GM12878 (cell line): ENCODE results near the gene THRAP3. TPM values are rescaled to one million over a fixed set of nuclear protein-coding genes. Genes with fewer than 3 reads are reported as not detected.

ENCODE experiments used
- ATAC-seq: fragments of 200-7000 bp; cut with Tn5 transposase; 3 replicates; pipeline ENCODE4 v1.9.1; 2020; ENCODE audit warnings: mild to moderate bottlenecking, moderate library complexity
- BruUV-seq: library from RNA; stranded (reverse); fragments of 400-500 nt; replicated peaks from 2 replicates; lab custom pipeline; 2021; lab: Mats Ljungman, UMichigan
- CTCF ChIA-PET: fragments of 300-600 bp; sonication (Branson Sonifier 250); formaldehyde crosslinking; extraction: SDS; loops from one replicate; lab custom pipeline; 2021; ENCODE audit warnings: inconsistent platforms; lab: Yijun Ruan, JAX
- POLR2A ChIA-PET: fragments of 350-600 bp; formaldehyde crosslinking; extraction: SDS; loops from one replicate; lab custom pipeline; 2021; ENCODE audit warnings: inconsistent platforms; lab: Charles Lee
- RAD21 ChIA-PET: fragments of 300-600 bp; sonication (Branson Sonifier 250); formaldehyde crosslinking; loops from one replicate; lab custom pipeline; 2023; ENCODE audit warnings: antibody characterized with exemption; ENCODE audit not compliant: unreplicated experiment; lab: Charles Lee
- SMC1A ChIA-PET: fragments of 300-600 bp; sonication (Branson Sonifier 250); formaldehyde crosslinking; loops from one replicate; lab custom pipeline; 2023; ENCODE audit not compliant: unreplicated experiment, uncharacterized antibody; lab: Charles Lee
- DNase-seq: peaks from one replicate; pipeline ENCODE4 v3.0.0-alpha.2; 2011; ENCODE audit warnings: low read depth, low spot score
- FAIRE-seq: peaks from 3 replicates; lab custom pipeline; 2011; peaks lifted over from hg19 to GRCh38; lab: Jason Lieb, UNC
- H2AFZ ChIP-seq: 2 replicates; pipeline ENCODE4 v1.6.0; 2011; ENCODE audit warnings: low read depth, low read length, control low read depth; ENCODE audit not compliant: control insufficient read depth
- H3K27ac ChIP-seq: 2 replicates; pipeline ENCODE4 v1.5.1; 2011; ENCODE audit warnings: control low read depth; ENCODE audit not compliant: control insufficient read depth, insufficient read depth
- H3K27me3 ChIP-seq, 2 experiments: replicated peaks in 1 of 2; 2 replicates each; pipeline versions ENCODE4 v1.6.0 to v1.6.1; 2011; ENCODE audit warnings: low read length in 1 of 2; ENCODE audit not compliant: control insufficient read depth in 2 of 2, insufficient read depth in 2 of 2
- H3K36me3 ChIP-seq, 2 experiments: 2 replicates each; pipeline ENCODE4 v1.5.1; 2011; ENCODE audit warnings: low read length in 1 of 2; ENCODE audit not compliant: control insufficient read depth in 2 of 2, insufficient read depth in 2 of 2
- H3K4me1 ChIP-seq: 2 replicates; pipeline ENCODE4 v1.6.1; 2011; ENCODE audit warnings: mild to moderate bottlenecking, low read length, moderate library complexity, mixed read lengths; ENCODE audit not compliant: control insufficient read depth, insufficient read depth
- H3K4me2 ChIP-seq: 2 replicates; pipeline ENCODE4 v1.6.0; 2011; ENCODE audit warnings: control low read depth; ENCODE audit not compliant: control insufficient read depth, insufficient read depth
- H3K4me3 ChIP-seq: fragments of 200-600 bp; sonication (generic); 2 replicates; pipeline ENCODE4 v1.5.1; 2016
- H3K79me2 ChIP-seq: 2 replicates; pipeline ENCODE4 v1.6.0; 2011; ENCODE audit warnings: low read length; ENCODE audit not compliant: control insufficient read depth, insufficient read depth
- H3K9ac ChIP-seq: 2 replicates; pipeline ENCODE4 v1.8.0; 2011; ENCODE audit warnings: low read length, control low read depth, mixed read lengths; ENCODE audit not compliant: control insufficient read depth, insufficient read depth
- H3K9me3 ChIP-seq: replicated peaks from 3 replicates; pipeline ENCODE4 v1.5.1; 2011; ENCODE audit warnings: mild to moderate bottlenecking, low read length; ENCODE audit not compliant: control insufficient read depth, insufficient read depth
- H4K20me1 ChIP-seq: 2 replicates; pipeline ENCODE4 v1.6.0; 2011; ENCODE audit not compliant: control insufficient read depth, insufficient read depth
- BCL11A ChIP-seq: IDR thresholded peaks from 2 replicates; pipeline ENCODE4 v1.6.1; 2011; ENCODE audit warnings: low read depth, low read length
- BHLHE40 ChIP-seq, 2 experiments: fragments of 450-650 bp in 1 of 2; IDR thresholded peaks; 2 replicates each; pipeline ENCODE4 v1.6.1; 2011 to 2017; ENCODE audit warnings: low read depth in 2 of 2, borderline replicate concordance in 1 of 2, improper control_type of control experiment in 1 of 2, low read length in 1 of 2, mild to moderate bottlenecking in 1 of 2
- CBX3 ChIP-seq: fragments of 200-600 bp; sonication (generic); IDR thresholded peaks from 2 replicates; pipeline ENCODE4 v1.6.1; 2016; ENCODE audit warnings: low read depth, borderline replicate concordance
- CBX5 ChIP-seq: sonication (generic); IDR thresholded peaks from 2 replicates; pipeline ENCODE4 v1.6.1; 2016; ENCODE audit warnings: low read depth, moderate library complexity, mild to moderate bottlenecking, inconsistent platforms
- CHD4 ChIP-seq: fragments of 200-600 bp; sonication (generic); IDR thresholded peaks from 2 replicates; pipeline ENCODE4 v1.6.1; 2016; ENCODE audit warnings: mild to moderate bottlenecking
- EGR1 ChIP-seq, 2 experiments: IDR thresholded peaks; 1 replicate in 1 of 2; 2 replicates in 1 of 2; pipeline ENCODE4 v1.6.1; 2011 to 2012; ENCODE audit warnings: low read depth in 2 of 2, low read length in 2 of 2, borderline replicate concordance in 1 of 2, mild to moderate bottlenecking in 1 of 2, moderate library complexity in 1 of 2
- FOS ChIP-seq: IDR thresholded peaks from 3 replicates; pipeline ENCODE4 v1.6.1; 2011; ENCODE audit warnings: borderline replicate concordance; ENCODE audit not compliant: insufficient read length; ENCODE audit errors: extremely low read depth
- GABPA ChIP-seq: IDR thresholded peaks from 2 replicates; pipeline ENCODE4 v1.6.1; 2014; ENCODE audit warnings: antibody characterized with exemption, low read depth, mild to moderate bottlenecking, inconsistent platforms
- HDAC6 ChIP-seq: fragments of 200-600 bp; sonication (generic); IDR thresholded peaks from one replicate; pipeline ENCODE4 v1.8.0; 2017; ENCODE audit warnings: antibody characterized with exemption; ENCODE audit not compliant: unreplicated experiment
- IKZF1 ChIP-seq: fragments of 450-650 bp; conservative IDR thresholded peaks from 2 replicates; pipeline ENCODE4 v1.6.1; 2017; ENCODE audit warnings: antibody characterized with exemption, mild to moderate bottlenecking
- LARP7 ChIP-seq: fragments of 450-650 bp; IDR thresholded peaks from 2 replicates; pipeline ENCODE4 v1.6.1; 2017; ENCODE audit warnings: mild to moderate bottlenecking
- MYC ChIP-seq: IDR thresholded peaks from 2 replicates; pipeline ENCODE4 v1.6.1; 2011; ENCODE audit warnings: mild to moderate bottlenecking, low read length, moderate library complexity, inconsistent platforms; ENCODE audit not compliant: insufficient read depth, insufficient replicate concordance, insufficient read length, severe bottlenecking
- NFYA ChIP-seq: IDR thresholded peaks from 2 replicates; pipeline ENCODE4 v1.6.1; 2011; ENCODE audit warnings: low read depth, mild to moderate bottlenecking, low read length, improper control_type of control experiment, borderline replicate concordance
- TCF3 ChIP-seq: IDR thresholded peaks from 2 replicates; pipeline ENCODE4 v1.6.1; 2012; ENCODE audit warnings: low read depth, mild to moderate bottlenecking, low read length, borderline replicate concordance; ENCODE audit not compliant: insufficient read depth
- WGBS: methylation state at CpG from one replicate; pipeline ENCODE4 v1.1.6; 2016; ENCODE audit warnings: low lambda C conversion rate; ENCODE audit not compliant: insufficient replicate concordance, insufficient coverage; ENCODE audit errors: missing lambda C conversion rate; 5-methylcytosine and 5-hydroxymethylcytosine counted together
- in situ Hi-C: fragments of 300-500 bp; cut with MboI; formaldehyde crosslinking; loops from 9 replicates; pipeline ENCODE4 v1.14.3; 2018; ENCODE audit warnings: mixed read lengths
- intact Hi-C: fragments of 100-400 bp; cut with micrococcal nuclease; formaldehyde crosslinking; loops from one replicate; pipeline ENCODE4 v1.14.2; 2022; ENCODE audit not compliant: unreplicated experiment
- polyA plus RNA-seq, 11 experiments: library from polyadenylated mRNA; depleted of rRNA in 4 of 11; unstranded in 6 of 11; stranded (reverse) in 5 of 11; fragments of >200 nt; fragmentation: Nextera tagmentation in 4 of 11; fragmentation: Illumina TruSeq in 1 of 11; extraction: Ambion mirVana in 4 of 11; extraction: Trizol in 1 of 11; gene quantifications; 1 replicate in 1 of 11; 2 replicates in 10 of 11; pipeline versions ENCODE4 v1.2.1 to v1.2.3, GENCODE V29; 2011 to 2016; ENCODE audit warnings: inconsistent platforms in 2 of 11, missing spikeins in 2 of 11, low read depth in 1 of 11
- total RNA-seq, 4 experiments: library from RNA; depleted of rRNA in 3 of 4; stranded (reverse); fragments of >200 nt in 3 of 4; fragmentation: Illumina TruSeq in 1 of 4; extraction: Trizol in 1 of 4; gene quantifications; 2 replicates each; pipeline versions ENCODE4 v1.2.1 to v1.2.3, GENCODE V29; 2013 to 2021
- TF ChIP-seq, protein P1 (sequence below): fragments of 150-350 bp; IDR thresholded peaks from 2 replicates; pipeline ENCODE4 v1.6.1; 2014; ENCODE audit warnings: mild to moderate bottlenecking, low read depth, low read length
- TF ChIP-seq, protein P2 (sequence below): fragments of 450-650 bp; IDR thresholded peaks from 2 replicates; pipeline ENCODE4 v1.6.1; 2017; ENCODE audit warnings: borderline replicate concordance
- TF ChIP-seq, protein P3 (sequence below): IDR thresholded peaks from 2 replicates; pipeline ENCODE4 v1.6.1; 2012; ENCODE audit warnings: low read length, inconsistent platforms
- TF ChIP-seq, protein P4 (sequence below): fragments of 450-650 bp; IDR thresholded peaks from 2 replicates; pipeline ENCODE4 v1.6.1; 2018; ENCODE audit warnings: mild to moderate bottlenecking, low read depth, moderate library complexity; ENCODE audit not compliant: partially characterized antibody

Gene THRAP3
- total and polyA plus RNA-seq, 10 of the 15 experiments (the other 5 are each of a cell fraction or from before 2014, with no cell fraction given), result 76.3 to 173 (median 136) TPM

DNA sequence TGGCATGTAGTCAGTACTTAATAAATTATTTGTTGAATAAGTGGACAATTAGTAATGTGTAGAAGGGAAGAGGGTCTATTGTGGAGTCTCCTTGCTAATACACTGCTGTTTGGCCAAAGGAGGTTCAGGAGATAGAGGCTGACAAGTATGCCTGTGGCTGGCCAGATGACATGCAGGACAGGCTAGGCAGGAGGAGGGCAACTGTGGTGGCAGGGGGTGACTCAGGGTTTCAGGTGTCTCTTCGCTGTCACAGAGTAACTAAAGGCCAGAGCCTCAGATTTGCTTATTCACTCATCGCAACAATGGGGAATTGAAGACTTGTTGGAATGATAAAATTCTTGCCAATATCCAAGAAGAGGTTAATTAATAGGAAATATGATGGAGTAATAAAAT, 33.1 kb downstream of the THRAP3 start:
- DNase-seq, result no peak
- BruUV-seq, result no TSS peak
- in situ Hi-C loops (no loop called here), intact Hi-C loops (no loop called here)
- Histone ChIP-seq H3K79me2 (peaks cover 59% of the 10 kb centered on the region), H3K4me2 (peak overlapping the region; percentile 35), H3K27me3 (no peaks in the 10 kb centered on the region), H2AFZ (no peak overlapping the region), H3K9me3 (no peaks in the 10 kb centered on the region), H3K36me3 (peaks cover 0 to 16% of the 10 kb centered on the region in 2 experiments; a peak in 3 of 4 replicates), H3K9ac (no peak overlapping the region; the same call in 1 of the 2 replicates), H3K4me1 (peaks cover 21% of the 10 kb centered on the region), H4K20me1 (peaks cover under 1% of the 10 kb centered on the region; the same call in 1 of the 2 replicates), H3K4me3 (no peak overlapping the region), H3K27ac (peak overlapping the region; percentile 53)
- RAD21 ChIA-PET, result no interaction called here
- ATAC-seq, result peak; percentile 88
- CTCF ChIA-PET, result no interaction called here
- POLR2A ChIA-PET, result interaction anchor here (0.5 kb wide), 2 partner anchors 23 to 28 kb away, joined by 4 to 7 read pairs; no protein-coding TSS in a partner anchor
- WGBS, result 37% methylated on average over 2 of the region's 2 CpGs
- SMC1A ChIA-PET, result interaction anchor here (0.6 kb wide), 1 partner anchor 28 kb away, joined by 3 read pairs; no protein-coding TSS in a partner anchor
- no peak for FAIRE-seq
- TF ChIP-seq CBX5 (no peak), HDAC6 (no peak), CHD4 (no peak), NFYA (no peak), MYC (no peak), BHLHE40 (IDR thresholded peaks at IDR 0.05; ENCODE audit: borderline replicate concordance in 1 of 2, low read depth in 2 of 2, low read length in 1 of 2) (no peak), FOS (no peak), EGR1 (IDR thresholded peaks at IDR 0.05; ENCODE audit: borderline replicate concordance in 1 of 2, low read depth in 2 of 2, low read length in 2 of 2) (no peak), BCL11A (no peak), LARP7 (no peak), CBX3 (no peak), TCF3 (no peak), IKZF1 (no peak), GABPA (no peak)
- TF ChIP-seq, protein P1, sequence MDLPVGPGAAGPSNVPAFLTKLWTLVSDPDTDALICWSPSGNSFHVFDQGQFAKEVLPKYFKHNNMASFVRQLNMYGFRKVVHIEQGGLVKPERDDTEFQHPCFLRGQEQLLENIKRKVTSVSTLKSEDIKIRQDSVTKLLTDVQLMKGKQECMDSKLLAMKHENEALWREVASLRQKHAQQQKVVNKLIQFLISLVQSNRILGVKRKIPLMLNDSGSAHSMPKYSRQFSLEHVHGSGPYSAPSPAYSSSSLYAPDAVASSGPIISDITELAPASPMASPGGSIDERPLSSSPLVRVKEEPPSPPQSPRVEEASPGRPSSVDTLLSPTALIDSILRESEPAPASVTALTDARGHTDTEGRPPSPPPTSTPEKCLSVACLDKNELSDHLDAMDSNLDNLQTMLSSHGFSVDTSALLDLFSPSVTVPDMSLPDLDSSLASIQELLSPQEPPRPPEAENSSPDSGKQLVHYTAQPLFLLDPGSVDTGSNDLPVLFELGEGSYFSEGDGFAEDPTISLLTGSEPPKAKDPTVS, result no peak
- TF ChIP-seq, protein P2, sequence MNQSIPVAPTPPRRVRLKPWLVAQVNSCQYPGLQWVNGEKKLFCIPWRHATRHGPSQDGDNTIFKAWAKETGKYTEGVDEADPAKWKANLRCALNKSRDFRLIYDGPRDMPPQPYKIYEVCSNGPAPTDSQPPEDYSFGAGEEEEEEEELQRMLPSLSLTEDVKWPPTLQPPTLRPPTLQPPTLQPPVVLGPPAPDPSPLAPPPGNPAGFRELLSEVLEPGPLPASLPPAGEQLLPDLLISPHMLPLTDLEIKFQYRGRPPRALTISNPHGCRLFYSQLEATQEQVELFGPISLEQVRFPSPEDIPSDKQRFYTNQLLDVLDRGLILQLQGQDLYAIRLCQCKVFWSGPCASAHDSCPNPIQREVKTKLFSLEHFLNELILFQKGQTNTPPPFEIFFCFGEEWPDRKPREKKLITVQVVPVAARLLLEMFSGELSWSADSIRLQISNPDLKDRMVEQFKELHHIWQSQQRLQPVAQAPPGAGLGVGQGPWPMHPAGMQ, result no peak
- TF ChIP-seq, protein P3, sequence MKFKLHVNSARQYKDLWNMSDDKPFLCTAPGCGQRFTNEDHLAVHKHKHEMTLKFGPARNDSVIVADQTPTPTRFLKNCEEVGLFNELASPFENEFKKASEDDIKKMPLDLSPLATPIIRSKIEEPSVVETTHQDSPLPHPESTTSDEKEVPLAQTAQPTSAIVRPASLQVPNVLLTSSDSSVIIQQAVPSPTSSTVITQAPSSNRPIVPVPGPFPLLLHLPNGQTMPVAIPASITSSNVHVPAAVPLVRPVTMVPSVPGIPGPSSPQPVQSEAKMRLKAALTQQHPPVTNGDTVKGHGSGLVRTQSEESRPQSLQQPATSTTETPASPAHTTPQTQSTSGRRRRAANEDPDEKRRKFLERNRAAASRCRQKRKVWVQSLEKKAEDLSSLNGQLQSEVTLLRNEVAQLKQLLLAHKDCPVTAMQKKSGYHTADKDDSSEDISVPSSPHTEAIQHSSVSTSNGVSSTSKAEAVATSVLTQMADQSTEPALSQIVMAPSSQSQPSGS, result no peak
- TF ChIP-seq, protein P4, sequence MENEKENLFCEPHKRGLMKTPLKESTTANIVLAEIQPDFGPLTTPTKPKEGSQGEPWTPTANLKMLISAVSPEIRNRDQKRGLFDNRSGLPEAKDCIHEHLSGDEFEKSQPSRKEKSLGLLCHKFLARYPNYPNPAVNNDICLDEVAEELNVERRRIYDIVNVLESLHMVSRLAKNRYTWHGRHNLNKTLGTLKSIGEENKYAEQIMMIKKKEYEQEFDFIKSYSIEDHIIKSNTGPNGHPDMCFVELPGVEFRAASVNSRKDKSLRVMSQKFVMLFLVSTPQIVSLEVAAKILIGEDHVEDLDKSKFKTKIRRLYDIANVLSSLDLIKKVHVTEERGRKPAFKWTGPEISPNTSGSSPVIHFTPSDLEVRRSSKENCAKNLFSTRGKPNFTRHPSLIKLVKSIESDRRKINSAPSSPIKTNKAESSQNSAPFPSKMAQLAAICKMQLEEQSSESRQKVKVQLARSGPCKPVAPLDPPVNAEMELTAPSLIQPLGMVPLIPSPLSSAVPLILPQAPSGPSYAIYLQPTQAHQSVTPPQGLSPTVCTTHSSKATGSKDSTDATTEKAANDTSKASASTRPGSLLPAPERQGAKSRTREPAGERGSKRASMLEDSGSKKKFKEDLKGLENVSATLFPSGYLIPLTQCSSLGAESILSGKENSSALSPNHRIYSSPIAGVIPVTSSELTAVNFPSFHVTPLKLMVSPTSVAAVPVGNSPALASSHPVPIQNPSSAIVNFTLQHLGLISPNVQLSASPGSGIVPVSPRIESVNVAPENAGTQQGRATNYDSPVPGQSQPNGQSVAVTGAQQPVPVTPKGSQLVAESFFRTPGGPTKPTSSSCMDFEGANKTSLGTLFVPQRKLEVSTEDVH, result no peak
